Measurements from ENCODE around the gene LRG1. TPM values are rescaled to one million over a fixed set of nuclear protein-coding genes. Genes with fewer than 3 reads are reported as not detected.

LRG1 gene
- total and polyA plus RNA-seq, 9 of the 15 experiments (the other 6 are each of a cell fraction or from before 2014, with no cell fraction given), result 1.5 to 11.9 (median 8.7) TPM

GRCh38 chr19:4555657-4556561 lies 16.1 kb upstream of the LRG1 start:
- Histone ChIP-seq H3K79me2 (ENCODE audit: control insufficient read depth, insufficient read depth, low read length) (no peaks in the 10 kb centered on the region), H4K20me1 (replicated peaks; ENCODE audit: control insufficient read depth, insufficient read depth, low read length) (no peaks in the 10 kb centered on the region), H3K9ac (ENCODE audit: insufficient read depth in 1 of 2, low read depth in 2 of 2, low read length in 2 of 2) (peak overlapping the region; percentile 34 to 89; a peak in 3 of 4 replicates), H3K27me3 (ENCODE audit: control insufficient read depth in 2 of 2, insufficient read depth in 2 of 2, low read length in 2 of 2) (no peaks in the 10 kb centered on the region), H3K4me3 (peak overlapping the region; percentile 40), H3K9me1 (ENCODE audit: control insufficient read depth, insufficient read depth, low read length) (no peaks in the 10 kb centered on the region), H2AFZ (ENCODE audit: low read depth, low read length) (peak overlapping the region; percentile 91), H3K36me3 (ENCODE audit: control insufficient read depth, insufficient read depth, low read length) (no peaks in the 10 kb centered on the region), H3K9me3 (replicated peaks; ENCODE audit: control insufficient read depth, insufficient read depth, low read depth, low read length) (no peaks in the 10 kb centered on the region), H3K27ac (ENCODE audit: extremely low read depth, low read depth, low read length) (peak overlapping the region; percentile 67), H3K4me2 (ENCODE audit: insufficient read depth, low read length) (peak overlapping the region; percentile 94), H3K4me1 (replicated peaks in 1 of 2; ENCODE audit: control insufficient read depth in 2 of 2, insufficient read depth in 2 of 2, low read length in 2 of 2) (peaks cover 11 to 53% of the 10 kb centered on the region in 2 experiments)
- ChIA-PET CTCF (ENCODE audit: low intra/inter-chr PET ratio) (interaction anchor here (3.2 kb wide), 1 partner anchor 81 kb away, joined by 29 read pairs; no protein-coding TSS in a partner anchor), POLR2A (interaction anchor here (1.0 to 1.2 kb wide), 3 partner anchors 8 to 15 kb away, joined by 3 to 6 read pairs (median 3); no protein-coding TSS in a partner anchor)
- DNase-seq (ENCODE audit: extremely low read depth in 1 of 4, low spot score in 3 of 4) (peak; percentile 91 to 94 (median 92)), ATAC-seq (peak; percentile 84), FAIRE-seq (peak; percentile 96)
- in situ Hi-C loops (cut with MboI) (no loop called here), intact Hi-C loops (cut with micrococcal nuclease) (loop anchor here (5.0 kb wide), 1 partner anchor 81 kb away; the partner anchor contains the start of gene TNFAIP8L1)
- BruUV-seq (replicated peaks), result no TSS peak
- 3% methylated on average over 43 of the region's 43 CpGs for whole genome bisulfite sequencing (ENCODE audit: insufficient coverage, low coverage, missing lambda C conversion rate)
- TF ChIP-seq ZNF609 (CRISPR knock-in tag; IDR thresholded peaks at IDR 0.05; ENCODE audit: borderline replicate concordance) (no peak), ZNF764 (CRISPR knock-in tag; IDR thresholded peaks at IDR 0.05; ENCODE audit: low read depth) (no peak), ZBTB8A (IDR thresholded peaks at IDR 0.05; ENCODE audit: partially characterized antibody) (no peak), MNT (conservative IDR thresholded peaks at IDR 0.05) (peak; percentile 42 to 56; a peak in 2 of 4 replicates), FOXM1 (IDR thresholded peaks at IDR 0.05; ENCODE audit: low read depth) (peak; percentile 33; the same call in 1 of the 2 replicates), FOXM1 (CRISPR knock-in tag; IDR thresholded peaks at IDR 0.05; ENCODE audit: low read depth) (no peak), BRD4 (IDR thresholded peaks at IDR 0.05) (no peak), ELK3 (CRISPR knock-in tag; IDR thresholded peaks at IDR 0.05) (no peak), RBFOX2 (IDR thresholded peaks at IDR 0.05; ENCODE audit: low read depth, low read length) (peak; percentile 56), PRMT5 (CRISPR knock-in tag; IDR thresholded peaks at IDR 0.05) (no peak), SNIP1 (IDR thresholded peaks at IDR 0.05; ENCODE audit: low read depth) (no peak), BRF1 (IDR thresholded peaks at IDR 0.05; ENCODE audit: borderline replicate concordance, extremely low read depth, insufficient read length) (no peak), ZNF76 (CRISPR knock-in tag; IDR thresholded peaks at IDR 0.05; ENCODE audit: borderline replicate concordance) (no peak)
